ENCODE results near the gene ADGRG1.

ADGRG1 gene

DNA sequence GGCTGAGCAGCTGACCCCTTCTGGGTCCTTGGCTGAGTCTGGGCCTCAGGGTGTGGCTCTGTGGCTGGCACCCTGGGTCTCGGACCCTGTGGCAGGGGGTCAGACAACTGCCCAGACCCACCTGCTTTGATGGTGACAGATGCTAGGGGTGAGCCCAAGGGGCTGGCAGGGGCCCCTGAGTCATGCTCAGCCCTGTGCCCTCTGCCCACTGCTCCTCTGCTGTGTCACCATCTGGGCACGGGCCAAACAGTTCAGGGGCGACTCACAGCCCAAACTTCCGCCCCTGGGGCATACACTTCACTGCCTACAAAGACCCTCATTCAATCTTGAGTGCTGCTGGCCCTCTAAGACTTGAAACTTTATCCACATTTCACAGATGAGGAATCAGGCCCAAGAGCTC lies 5.7 kb downstream of the ADGRG1 start:
- in situ Hi-C loops (cut with MboI; ENCODE audit: low sequenced_read_pairs), result no loop called here

DNA sequence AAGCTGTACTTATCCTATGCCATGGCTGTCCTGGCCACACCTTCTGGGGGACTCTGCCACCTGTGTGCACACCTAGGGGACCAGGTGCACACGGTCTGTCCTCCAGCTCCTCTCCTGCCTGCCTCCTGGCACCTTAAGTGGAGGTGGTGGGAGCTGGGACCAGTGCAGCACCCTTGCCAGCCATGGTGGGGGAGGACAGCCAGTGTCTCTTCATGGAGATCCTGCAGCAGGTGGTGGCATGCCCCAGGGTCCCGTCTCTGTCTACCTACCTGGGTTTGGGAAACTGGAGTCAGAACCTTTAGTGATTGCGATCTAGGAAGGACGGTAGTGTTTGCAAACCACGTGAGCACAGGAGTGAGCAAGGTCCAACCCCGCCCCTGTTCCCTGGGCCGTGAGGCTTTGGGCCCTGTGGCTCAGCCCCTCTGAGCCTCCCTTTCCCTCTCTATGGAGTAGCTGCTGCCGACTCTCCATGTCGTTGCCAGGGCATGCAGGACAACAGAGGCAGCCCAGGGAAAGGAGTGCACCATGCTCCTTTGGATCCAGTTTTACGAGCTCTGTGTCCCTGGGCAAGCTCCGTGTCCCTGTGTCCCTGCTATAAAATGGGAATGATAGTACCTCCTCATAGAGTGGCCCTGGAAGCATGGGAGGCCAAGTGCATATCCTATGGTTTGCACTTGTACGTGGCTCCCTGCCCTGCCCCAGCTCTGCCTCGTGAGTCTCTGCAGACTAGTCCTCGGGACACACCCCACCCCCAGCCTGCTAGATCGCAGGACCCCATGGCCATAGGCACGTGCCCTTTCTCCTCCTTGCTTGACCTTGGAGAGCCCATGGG lies 7.1 kb downstream of the ADGRG1 start:
- in situ Hi-C loops (cut with MboI; ENCODE audit: low sequenced_read_pairs), result no loop called here

DNA sequence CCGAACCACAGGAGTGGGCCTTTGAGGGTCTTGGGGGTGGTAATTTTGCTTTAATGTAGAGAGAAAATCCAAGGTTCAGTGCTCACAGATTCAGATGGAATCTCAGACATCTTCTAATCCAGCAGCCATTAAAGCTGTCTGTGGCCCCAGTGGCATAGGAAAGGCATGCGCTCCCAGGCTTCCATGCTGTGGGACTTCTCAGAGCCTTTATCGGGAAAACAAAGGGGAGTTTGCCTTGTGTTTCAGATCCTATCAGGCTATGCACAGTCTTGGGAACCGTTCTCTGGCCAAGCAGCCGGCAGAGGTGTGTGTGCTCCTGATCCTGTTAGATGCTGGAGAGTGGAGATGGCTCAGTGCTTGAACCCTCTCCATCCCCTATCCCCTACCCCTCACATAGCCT lies 7.8 kb downstream of the ADGRG1 start:
- in situ Hi-C loops (cut with MboI; ENCODE audit: low sequenced_read_pairs), result no loop called here

DNA sequence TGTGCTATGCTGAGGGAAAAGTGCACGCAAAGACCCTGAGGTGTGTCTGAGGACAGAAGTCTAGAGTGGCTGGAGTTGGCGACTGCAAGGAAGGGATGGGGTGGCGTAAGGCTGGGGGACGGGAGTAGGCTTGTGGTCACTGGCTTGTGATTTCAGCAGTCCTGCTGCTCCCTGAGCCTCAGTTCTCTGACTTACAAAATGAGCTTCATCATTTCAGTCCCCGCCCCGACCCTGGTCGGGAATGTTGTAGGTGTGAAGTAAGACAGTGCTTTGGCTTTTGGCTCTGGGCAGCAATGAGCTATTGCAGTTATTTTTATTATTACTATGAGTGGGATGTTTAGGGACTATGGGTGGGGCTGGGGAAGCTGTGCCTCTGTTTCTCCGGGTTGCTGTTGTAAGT lies 8.6 kb downstream of the ADGRG1 start:
- in situ Hi-C loops (cut with MboI; ENCODE audit: low sequenced_read_pairs), result no loop called here

DNA sequence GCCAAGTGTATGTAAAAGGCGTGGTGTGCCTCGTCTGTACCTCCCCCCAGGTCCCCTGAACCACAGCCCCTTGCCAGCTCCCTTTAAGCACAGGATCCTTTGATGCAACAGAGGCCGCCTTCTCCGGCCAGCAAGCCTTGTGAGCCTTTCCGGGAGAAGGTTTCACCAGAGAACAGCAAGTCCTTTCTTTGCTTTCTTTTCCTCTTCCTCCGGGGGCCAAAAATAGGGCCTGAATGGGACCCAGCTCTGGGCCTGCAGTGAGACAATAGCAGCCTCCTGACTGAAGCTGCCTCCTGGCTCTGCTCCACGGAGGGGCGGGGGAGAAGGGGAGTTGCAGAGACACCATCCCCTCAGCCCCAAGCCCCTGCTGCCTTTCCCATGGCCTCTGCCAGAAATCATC lies 9.0 kb downstream of the ADGRG1 start:
- in situ Hi-C loops (cut with MboI; ENCODE audit: low sequenced_read_pairs), result no loop called here

DNA sequence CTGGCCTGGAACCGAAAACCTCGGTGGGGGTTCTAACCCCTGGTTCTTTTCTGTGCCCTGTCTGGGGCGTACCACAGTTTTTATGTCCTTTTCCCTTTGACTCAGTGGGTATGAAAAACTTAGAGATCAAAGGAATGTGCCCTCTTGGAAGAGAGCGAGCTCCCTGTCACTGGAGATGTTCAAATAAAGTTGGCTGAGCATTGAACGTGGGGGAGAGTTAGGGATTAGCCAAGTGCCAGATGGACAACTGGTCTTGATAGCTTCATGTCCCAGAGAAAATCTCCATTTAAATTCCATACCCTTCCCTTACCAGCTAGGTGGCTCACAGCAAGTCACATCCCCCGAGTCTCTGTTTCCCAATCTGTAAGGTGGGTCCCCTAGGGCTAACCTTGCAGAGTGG lies 9.5 kb downstream of the ADGRG1 start:
- in situ Hi-C loops (cut with MboI; ENCODE audit: low sequenced_read_pairs), result no loop called here

DNA sequence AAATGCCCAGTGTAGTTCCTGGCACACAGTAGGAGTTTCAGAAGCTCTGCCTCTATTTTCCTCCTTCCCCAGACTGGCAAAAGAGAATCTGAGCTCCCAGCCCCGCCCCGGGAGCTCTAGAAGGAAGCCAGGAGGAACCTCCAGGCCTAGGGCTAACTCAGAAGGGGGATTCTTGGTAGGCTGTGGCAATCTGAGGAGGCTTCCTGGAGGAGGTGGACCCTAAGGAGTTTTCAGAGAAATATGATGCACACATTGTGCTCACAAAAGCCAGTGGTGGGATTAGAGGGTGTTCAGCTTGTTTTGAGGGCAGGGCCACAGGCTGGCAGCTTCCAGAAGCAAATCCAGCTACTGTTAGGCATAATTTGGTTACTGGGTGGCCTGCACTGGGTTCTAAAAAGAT lies 10.0 kb downstream of the ADGRG1 start:
- in situ Hi-C loops (cut with MboI; ENCODE audit: low sequenced_read_pairs), result no loop called here

DNA sequence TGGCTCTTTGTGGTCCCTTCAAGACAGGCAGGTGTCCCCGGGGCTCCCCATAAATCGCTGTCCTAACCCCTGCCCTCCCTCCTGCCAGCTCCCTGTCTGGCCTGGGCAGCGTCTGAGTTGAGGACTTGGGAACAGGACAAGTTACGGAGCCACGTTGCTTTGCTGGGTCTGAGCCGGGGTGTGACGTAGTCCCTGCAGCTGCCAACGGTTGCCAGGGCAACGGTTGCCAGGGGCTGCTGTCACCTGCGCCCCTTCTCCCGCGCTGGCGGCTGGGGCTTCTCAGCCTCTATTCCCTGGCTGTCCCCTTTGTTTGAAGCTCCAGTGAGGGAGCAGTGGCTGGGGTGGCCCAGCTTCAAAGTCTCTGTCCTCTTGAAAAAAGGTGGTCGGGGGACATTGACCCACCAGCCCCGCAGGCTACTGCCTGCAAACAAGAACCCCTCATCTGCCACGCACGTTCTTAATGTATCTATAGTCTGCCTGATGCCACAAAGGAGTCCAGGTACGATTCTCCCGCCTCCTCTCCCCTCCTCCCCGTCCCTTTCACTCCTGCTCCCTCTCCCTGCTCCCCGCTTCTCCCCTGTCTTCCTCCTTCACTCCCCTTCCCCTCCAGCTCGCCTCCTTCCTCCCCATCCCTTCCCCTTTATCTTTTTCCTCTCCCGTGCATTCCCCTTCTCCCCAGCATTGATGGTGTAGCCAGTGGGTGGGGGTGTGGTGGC lies 10.9 kb downstream of the ADGRG1 start:
- in situ Hi-C loops (cut with MboI; ENCODE audit: low sequenced_read_pairs), result no loop called here

DNA sequence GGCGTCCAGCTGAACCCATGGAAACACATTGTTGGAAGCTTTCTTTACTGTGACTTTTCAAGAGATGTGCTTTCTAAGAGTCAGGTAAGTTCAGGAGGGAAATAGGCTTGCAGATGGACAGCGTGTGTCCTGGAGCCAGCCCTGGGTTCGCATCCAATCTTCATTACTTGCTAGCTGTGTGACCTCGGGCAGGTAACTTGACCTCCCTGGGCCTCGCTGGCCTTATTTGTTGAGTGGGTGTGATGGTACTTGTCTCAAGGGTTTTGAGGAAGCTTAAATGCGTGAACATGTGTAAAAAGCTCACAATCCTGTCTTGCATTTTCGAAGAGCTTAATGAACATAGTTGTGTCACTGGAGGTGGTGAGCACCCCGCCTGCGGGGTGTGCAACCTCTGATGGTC lies 11.8 kb downstream of the ADGRG1 start:
- in situ Hi-C loops (cut with MboI; ENCODE audit: low sequenced_read_pairs), result no loop called here

DNA sequence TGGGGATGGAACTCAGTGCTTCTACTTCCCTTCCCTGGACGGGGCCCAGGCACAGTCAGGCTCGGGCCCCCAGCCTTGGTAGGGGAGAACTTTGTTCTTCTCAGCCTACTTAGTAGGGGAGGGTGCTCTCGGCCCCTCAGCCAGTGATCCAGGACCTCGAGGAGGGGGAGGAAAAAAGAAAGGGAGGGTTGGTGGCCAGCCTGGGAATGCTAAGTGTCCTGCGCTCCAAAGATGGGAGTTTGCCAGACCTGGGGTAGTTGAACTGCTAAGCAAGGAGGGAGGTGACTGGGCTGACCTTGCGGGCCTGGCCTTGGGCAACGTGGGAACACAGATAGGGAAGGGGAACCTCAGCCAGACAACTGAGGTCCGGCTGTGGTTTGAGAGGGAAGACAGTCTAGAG lies 12.2 kb downstream of the ADGRG1 start:
- in situ Hi-C loops (cut with MboI; ENCODE audit: low sequenced_read_pairs), result no loop called here

DNA sequence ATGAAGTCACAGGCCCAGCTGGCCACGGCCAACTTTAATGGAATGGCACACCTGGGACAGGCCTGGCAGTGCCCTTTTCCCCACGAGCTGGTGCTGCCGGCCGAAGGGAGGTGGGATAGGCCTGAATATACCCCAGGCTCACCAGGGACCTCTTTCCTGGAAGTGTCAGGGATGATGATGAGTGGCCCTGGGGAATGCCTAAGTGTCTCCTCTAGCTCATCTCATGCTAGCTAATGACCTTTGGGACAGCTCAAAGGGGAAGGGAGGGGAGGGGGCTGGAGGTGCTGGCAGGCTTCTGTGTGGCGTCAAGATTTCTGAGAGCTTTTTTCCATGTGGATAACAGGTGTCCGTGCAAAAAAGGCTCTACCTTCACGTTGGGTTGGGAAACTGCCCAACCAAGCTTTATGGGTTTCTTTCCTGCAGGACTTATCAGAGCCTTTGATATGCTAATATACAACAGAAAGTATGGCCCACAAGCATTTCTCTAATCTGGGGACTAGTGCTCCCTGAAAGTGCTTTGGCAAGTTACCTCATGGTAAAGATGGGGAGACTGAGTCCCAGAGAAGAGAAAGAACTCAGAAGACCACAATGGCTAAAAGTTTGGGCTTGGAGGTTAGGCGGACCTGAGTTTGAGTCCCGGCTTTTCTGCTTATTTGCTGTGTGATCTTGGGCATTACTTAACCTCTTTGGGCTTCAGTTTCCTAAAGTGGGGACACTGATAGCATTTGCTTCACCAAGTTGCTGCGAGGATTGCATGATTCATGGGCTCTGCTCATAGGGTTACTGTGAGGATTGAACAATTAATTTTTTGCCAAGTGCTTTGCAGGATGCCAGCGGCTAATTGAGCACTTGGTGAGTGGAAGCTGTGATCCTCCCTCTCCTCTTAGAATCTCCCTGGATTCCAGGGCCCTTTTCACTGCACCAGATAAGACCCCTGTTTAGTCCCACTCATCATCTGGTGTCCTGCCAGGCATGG lies 14.0 kb downstream of the ADGRG1 start:
- in situ Hi-C loops (cut with MboI; ENCODE audit: low sequenced_read_pairs), result no loop called here

DNA sequence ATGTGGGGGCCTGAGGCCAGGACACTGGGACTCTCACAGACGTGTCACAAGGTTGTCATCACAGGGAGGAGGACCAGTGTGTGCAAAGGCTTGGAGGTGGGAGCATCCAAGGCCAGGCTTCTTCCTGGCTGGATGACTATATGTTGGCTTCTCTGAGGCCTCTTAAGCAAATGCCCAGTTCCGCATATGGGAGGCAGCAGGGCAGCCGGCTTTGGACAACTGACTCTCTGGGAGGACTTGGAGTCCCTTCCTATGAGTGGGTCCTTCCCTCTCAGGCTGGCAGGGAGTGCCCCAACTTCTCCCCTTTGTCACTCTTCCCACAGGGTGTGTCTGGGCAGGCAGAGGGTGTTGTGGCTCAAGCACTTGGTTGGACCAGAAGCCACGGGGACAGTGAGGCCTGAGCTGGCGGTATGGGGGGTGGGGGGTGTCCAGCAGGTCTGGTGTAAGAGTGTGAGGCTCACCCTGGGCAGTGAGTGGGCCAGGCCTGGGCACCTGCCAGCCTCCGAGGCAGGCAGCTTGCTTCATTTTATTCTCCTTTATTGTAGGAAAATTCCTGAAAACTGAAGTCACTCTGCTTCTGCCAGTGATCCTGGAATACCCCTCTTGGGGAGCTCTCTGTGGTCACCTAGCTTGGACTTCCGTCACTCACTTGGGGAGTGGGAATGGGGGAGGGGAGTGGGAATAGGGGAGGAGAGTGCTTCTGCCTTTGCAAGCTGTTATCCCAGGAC lies 14.9 kb downstream of the ADGRG1 start:
- in situ Hi-C loops (cut with MboI; ENCODE audit: low sequenced_read_pairs), result no loop called here

DNA sequence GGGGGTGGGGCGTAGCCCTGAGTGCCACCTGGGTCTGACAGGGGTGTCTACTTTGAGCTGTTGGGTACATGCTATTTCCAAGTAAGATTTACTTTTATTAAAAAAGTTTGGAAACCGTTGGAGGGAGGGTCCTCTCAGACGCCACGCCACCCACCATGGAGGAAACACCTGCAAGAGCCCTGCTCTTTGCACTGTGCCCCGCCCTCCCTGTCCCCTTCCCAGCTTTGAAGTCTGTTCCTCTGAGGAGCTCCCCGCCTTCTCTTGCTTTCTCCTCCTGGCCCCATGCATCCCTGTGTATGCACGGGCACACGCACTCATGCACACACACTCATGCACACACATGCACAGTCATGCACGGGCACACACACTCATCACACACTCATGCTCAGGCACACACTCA lies 15.5 kb downstream of the ADGRG1 start:
- in situ Hi-C loops (cut with MboI; ENCODE audit: low sequenced_read_pairs), result no loop called here

DNA sequence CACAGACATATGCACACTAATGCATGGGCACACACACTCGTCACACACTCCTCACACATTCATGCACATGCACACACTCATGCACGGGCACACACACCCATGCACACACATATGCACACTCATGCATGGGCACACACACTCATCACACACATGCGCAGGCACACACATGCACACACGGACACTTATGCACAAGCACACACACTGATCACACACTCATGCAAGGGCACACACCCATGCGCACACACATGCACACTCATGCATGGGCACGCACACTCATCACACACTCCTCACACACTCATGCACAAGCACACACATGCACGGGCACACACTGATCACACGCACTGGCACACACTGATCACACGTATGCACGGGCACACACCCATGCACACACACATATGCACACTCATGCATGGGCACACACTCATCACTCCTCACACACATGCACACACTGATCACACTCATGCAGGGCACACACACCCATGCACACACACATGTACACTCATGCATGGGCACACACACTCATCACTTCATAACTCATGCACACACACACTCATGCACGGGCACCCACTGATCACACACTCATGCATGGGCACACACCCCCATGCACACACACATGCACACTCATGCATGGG lies 16.1 kb downstream of the ADGRG1 start:
- in situ Hi-C loops (cut with MboI; ENCODE audit: low sequenced_read_pairs), result no loop called here

DNA sequence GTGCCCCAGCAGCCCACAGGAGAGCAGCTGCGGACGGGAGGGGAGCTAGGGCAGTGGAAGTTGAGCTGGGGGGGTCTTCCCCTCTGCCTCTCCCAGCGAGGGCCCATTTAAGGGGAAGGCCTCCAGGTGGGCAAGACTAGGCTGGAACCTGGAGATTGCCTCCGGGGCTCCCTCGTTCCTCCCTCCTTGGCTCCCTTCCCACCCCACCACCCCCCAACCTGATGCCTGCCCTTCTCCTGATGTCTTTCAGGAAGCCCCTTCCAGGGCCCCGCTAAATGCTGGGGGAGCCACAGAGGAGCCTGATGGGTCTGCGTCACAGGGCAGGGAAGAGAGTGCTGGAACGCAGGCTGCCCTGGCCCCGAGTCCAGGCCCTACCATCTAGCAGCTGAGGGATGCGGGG lies 16.7 kb downstream of the ADGRG1 start:
- in situ Hi-C loops (cut with MboI; ENCODE audit: low sequenced_read_pairs), result no loop called here

DNA sequence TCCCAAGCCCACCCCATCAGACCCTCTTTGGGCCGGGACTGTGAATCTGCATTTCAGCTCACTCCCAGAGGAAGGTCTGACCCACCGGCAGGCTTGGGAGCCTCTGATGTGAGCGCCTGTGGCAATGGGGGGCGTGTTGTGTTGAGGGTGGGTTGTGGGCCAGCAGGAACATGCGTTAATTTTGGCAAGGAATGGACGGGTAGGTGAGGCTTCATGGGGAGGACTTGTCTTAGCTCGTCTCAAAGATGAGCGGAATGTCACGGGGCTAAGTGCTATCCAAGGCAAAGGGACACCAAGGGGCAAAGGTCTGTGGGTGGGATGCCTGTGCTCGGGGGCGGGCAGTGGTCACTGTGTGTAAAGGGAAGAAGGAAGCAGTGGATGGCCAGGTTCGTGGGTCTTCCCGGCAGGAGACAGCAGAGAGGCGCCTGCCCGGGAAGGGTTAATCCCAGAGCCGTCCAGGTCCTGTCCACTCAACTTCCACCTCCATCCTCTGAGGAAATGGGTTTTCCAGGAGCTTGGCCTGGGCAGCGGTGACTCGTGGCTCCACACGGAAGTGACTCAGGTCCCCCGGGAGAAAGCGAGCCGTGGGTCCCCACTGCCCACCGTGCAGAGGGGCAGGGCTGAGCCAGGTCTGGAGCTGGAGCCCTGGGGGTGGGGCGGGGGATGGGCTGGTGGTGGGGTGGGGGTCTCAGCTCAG lies 17.4 kb downstream of the ADGRG1 start:
- in situ Hi-C loops (cut with MboI; ENCODE audit: low sequenced_read_pairs), result no loop called here

DNA sequence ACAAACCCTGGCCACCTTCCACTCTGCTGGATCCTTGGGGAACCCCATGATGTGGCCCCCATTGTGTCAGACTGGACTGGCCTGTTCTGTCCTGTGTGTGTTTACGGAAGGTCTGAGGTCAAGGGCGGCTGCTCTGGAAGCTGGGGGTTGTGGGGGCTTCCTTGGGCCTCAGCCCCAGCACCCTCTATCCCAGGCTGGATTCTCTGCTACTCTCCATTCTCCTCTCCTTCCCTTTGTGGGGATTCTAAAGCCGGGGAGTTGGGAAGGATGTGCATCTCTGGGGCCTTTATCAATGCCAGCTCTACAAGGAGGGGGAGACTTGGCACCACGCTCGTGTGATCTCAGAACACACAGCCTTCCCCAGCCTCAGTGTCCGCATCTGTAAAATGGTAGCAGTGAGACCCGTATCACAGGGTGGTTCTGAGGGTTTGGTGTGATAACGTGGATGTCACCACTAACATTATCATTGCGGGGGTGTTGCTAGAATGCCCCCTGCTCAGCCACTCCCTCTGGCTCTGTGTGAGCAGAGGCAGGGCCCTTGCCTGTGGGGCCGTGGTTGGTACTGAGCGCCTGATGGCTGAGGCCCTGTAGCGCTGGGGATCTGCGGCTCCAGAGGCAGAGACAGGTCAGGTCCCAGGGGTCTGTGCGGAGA lies 18.1 kb downstream of the ADGRG1 start:
- in situ Hi-C loops (cut with MboI; ENCODE audit: low sequenced_read_pairs), result no loop called here

DNA sequence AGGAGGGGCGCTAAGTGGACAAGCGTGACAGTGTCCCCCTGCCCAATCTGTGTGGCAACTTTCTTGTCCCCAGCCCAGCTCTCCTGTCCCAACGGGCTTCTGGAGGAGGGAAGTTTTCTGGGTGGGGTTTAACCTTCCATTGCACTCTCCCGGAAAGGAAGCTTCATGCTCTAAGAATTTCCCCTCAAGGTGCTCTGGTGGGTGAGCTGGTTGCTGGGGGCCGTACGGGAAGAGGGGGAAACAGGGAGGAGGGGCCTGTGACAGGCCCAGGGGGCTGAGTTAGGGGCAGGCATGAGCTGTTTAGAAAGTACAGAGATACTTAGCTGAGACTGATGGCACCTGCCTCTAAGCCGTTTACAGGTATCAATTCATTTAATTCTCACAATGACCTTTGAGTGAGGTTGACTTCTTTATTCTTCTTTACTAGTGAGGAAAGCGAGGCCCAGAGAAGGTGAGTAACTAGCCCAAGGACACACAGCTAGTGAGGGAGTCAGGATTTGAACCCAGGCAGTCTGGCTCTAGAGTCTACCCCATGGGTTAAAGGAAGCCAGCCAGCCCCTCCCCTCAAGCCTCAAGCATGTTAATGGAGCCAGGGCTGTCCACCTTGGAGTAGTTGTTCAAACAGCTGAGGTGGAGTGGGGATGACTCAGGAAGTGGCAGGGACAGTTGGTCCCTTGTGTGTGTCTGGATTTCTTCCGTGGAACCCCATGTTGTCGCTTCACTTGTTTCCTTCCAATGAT lies 18.9 kb downstream of the ADGRG1 start:
- in situ Hi-C loops (cut with MboI; ENCODE audit: low sequenced_read_pairs), result no loop called here
